HCT116 (cell line): ENCODE measurements around the gene VARS1.

Experiments used
- EZH2 ChIP-seq: fragments of 200-600 bp; sonication (generic); IDR thresholded peaks from 2 replicates; pipeline ENCODE4 v1.6.1; 2017; ENCODE audit warnings: antibody characterized with exemption, mixed run types
- SP1 ChIP-seq: IDR thresholded peaks from 2 replicates; pipeline ENCODE4 v1.6.1; 2012; ENCODE audit warnings: low read depth

- no peak for TF ChIP-seq SP1
- TF ChIP-seq EZH2 = no peak
These were observed 10.5 kb upstream of the VARS1 start for GRCh38 chr6:31805939-31806469.
